HepG2 (cell line): ENCODE results near the gene PATZ1.

ENCODE experiments used
- ADNP ChIP-seq: sonication (generic); formaldehyde crosslinking; IDR thresholded peaks from 2 replicates; pipeline ENCODE4 v1.4.0; 2020; ENCODE audit warnings: missing genetic modification reagents
- CREB1 ChIP-seq, 2 experiments: fragments of 450-650 bp in 1 of 2; IDR thresholded peaks; 2 replicates each; pipeline ENCODE4 v1.6.1; 2016 to 2017; ENCODE audit warnings: control low read depth in 1 of 2, mild to moderate bottlenecking in 1 of 2, missing compliant biosample characterization in 1 of 2, missing genetic modification characterization in 1 of 2
- CTCF ChIP-seq: sonication (generic); formaldehyde crosslinking; IDR thresholded peaks from 2 replicates; pipeline ENCODE4 v1.5.0; 2020; ENCODE audit warnings: mild to moderate bottlenecking, missing genetic modification reagents, moderate library complexity
- MTA3 ChIP-seq: sonication (generic); formaldehyde crosslinking; IDR thresholded peaks from 2 replicates; pipeline ENCODE4 v1.4.0; 2020; ENCODE audit warnings: missing genetic modification reagents
- PHF8 ChIP-seq: sonication (generic); formaldehyde crosslinking; IDR thresholded peaks from 2 replicates; pipeline ENCODE4 v1.5.0; 2020; ENCODE audit warnings: missing genetic modification reagents
- POLR2A ChIP-seq, 2 experiments: IDR thresholded peaks; 2 replicates each; pipeline ENCODE4 v1.6.1; 2011; ENCODE audit warnings: low read depth in 2 of 2, low read length in 2 of 2, mild to moderate bottlenecking in 1 of 2, moderate library complexity in 1 of 2; ENCODE audit not compliant: insufficient read depth in 1 of 2
- POLR2AphosphoS5 ChIP-seq: IDR thresholded peaks from 2 replicates; pipeline ENCODE4 v1.6.1; 2012; ENCODE audit warnings: low read depth, low read length
- RCOR2 ChIP-seq: IDR thresholded peaks from 2 replicates; pipeline ENCODE4 v1.6.1; 2016; ENCODE audit warnings: missing biosample characterization, missing genetic modification reagents
- SIN3A ChIP-seq: IDR thresholded peaks from 2 replicates; pipeline ENCODE4 v1.6.1; 2011; ENCODE audit warnings: low read depth, mild to moderate bottlenecking, control low read depth, low read length, borderline replicate concordance
- SIX4 ChIP-seq: sonication (generic); formaldehyde crosslinking; IDR thresholded peaks from 2 replicates; pipeline ENCODE4 v1.4.0; 2020; ENCODE audit warnings: missing genetic modification reagents
- SMAD1 ChIP-seq: sonication (generic); formaldehyde crosslinking; IDR thresholded peaks from 2 replicates; pipeline ENCODE4 v1.4.0; 2020; ENCODE audit warnings: missing genetic modification reagents, low read depth, mild to moderate bottlenecking, borderline replicate concordance
- ZNF121 ChIP-seq: sonication (generic); formaldehyde crosslinking; IDR thresholded peaks from 2 replicates; pipeline ENCODE4 v1.5.0; 2020; ENCODE audit warnings: mild to moderate bottlenecking, missing genetic modification reagents
- ZNF589 ChIP-seq: sonication (generic); formaldehyde crosslinking; conservative IDR thresholded peaks from 2 replicates; pipeline ENCODE4 v1.8.0; 2022; ENCODE audit warnings: mild to moderate bottlenecking, moderate library complexity, missing genetic modification reagents
- ZNF629 ChIP-seq: sonication (generic); formaldehyde crosslinking; conservative IDR thresholded peaks from 2 replicates; pipeline ENCODE4 v1.5.0; 2020; ENCODE audit warnings: missing genetic modification reagents

GRCh38 chr22:31348766-31349165, 2.6 kb upstream of the PATZ1 start:
- 0 out of 4 replicates have a peak, but pooled peaks of 1 of the 2 experiments have one; percentile 27 for TF ChIP-seq POLR2A (IDR thresholded peaks at IDR 0.05; ENCODE audit: insufficient read depth in 1 of 2, low read depth in 2 of 2, low read length in 2 of 2)
- no peak for TF ChIP-seq ZNF629 (CRISPR knock-in tag)
- TF ChIP-seq ZNF121, result no peak
- TF ChIP-seq ADNP, result no peak
- TF ChIP-seq CTCF (CRISPR knock-in tag), result no peak
- no peak for TF ChIP-seq SIX4
- no peak for TF ChIP-seq SMAD1 (CRISPR knock-in tag)
- TF ChIP-seq MTA3, result no peak
- no peak for TF ChIP-seq RCOR2 (CRISPR knock-in tag)
- TF ChIP-seq CREB1 (IDR thresholded peaks at IDR 0.05), result no peak
- TF ChIP-seq CREB1 (CRISPR knock-in tag; IDR thresholded peaks at IDR 0.05), result no peak
- no peak for TF ChIP-seq POLR2AphosphoS5
- TF ChIP-seq ZNF589 (CRISPR knock-in tag), result no peak
- no peak for TF ChIP-seq PHF8 (CRISPR knock-in tag)
- TF ChIP-seq SIN3A, result no peak
